ENCODE results near the gene GRID2.

DNA sequence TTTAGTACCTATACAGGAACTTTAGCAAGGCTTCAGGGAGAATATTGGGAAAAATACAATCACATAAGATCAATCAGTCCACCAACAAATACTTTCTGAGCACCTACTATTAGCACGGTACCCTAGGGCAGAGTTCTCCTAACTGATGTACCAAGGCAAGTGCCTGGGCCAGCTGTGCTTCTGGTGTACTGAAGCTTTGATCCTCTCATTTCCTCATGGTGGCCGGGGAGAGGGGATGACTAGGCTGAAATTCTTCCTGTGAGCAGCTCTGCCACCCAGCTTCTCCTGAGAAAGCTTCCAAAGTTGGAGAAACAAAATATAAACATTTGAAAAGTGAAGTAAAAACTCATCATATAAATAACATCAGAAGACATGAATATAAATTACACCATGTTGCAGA, 1475.5 kb downstream of the GRID2 start:
- TF ChIP-seq POLR2A (IDR thresholded peaks at IDR 0.05) = no peak
- TF ChIP-seq, protein P1, sequence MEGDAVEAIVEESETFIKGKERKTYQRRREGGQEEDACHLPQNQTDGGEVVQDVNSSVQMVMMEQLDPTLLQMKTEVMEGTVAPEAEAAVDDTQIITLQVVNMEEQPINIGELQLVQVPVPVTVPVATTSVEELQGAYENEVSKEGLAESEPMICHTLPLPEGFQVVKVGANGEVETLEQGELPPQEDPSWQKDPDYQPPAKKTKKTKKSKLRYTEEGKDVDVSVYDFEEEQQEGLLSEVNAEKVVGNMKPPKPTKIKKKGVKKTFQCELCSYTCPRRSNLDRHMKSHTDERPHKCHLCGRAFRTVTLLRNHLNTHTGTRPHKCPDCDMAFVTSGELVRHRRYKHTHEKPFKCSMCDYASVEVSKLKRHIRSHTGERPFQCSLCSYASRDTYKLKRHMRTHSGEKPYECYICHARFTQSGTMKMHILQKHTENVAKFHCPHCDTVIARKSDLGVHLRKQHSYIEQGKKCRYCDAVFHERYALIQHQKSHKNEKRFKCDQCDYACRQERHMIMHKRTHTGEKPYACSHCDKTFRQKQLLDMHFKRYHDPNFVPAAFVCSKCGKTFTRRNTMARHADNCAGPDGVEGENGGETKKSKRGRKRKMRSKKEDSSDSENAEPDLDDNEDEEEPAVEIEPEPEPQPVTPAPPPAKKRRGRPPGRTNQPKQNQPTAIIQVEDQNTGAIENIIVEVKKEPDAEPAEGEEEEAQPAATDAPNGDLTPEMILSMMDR (IDR thresholded peaks at IDR 0.05) = no peak

All from tibial nerve (tissue), 3 donors.